Keratinocyte (primary cell): Measurements from ENCODE around the gene CA4. TPM values are rescaled to one million over a fixed set of nuclear protein-coding genes. Genes with fewer than 3 reads are reported as not detected.

ENCODE experiments used
- DNase-seq: peaks from one replicate; pipeline ENCODE4 v3.0.0-alpha.2; 2011; ENCODE audit warnings: low read depth, missing footprints, low spot score
- FAIRE-seq: peaks from 2 replicates; lab custom pipeline; 2011; peaks lifted over from hg19 to GRCh38; lab: Jason Lieb, UNC
- H2AFZ ChIP-seq: 2 replicates; pipeline ENCODE4 v1.6.0; 2012; ENCODE audit warnings: low read length, control low read depth, inconsistent platforms; ENCODE audit not compliant: control insufficient read depth
- H3K27ac ChIP-seq: 2 replicates; pipeline ENCODE4 v1.5.1; 2011; ENCODE audit warnings: low read length; ENCODE audit not compliant: control insufficient read depth, insufficient read depth
- H3K27me3 ChIP-seq: 3 replicates; pipeline ENCODE4 v1.6.0; 2011; ENCODE audit warnings: low read length; ENCODE audit not compliant: control insufficient read depth, insufficient read depth; ENCODE audit errors: extremely low read depth
- H3K36me3 ChIP-seq, 2 experiments: 2 replicates in 1 of 2; 3 replicates in 1 of 2; pipeline ENCODE4 v1.5.1; 2011; ENCODE audit warnings: low read length in 2 of 2, mild to moderate bottlenecking in 1 of 2; ENCODE audit not compliant: control insufficient read depth in 2 of 2, insufficient read depth in 2 of 2; ENCODE audit errors: extremely low read depth in 1 of 2
- H3K4me1 ChIP-seq: 3 replicates; pipeline ENCODE4 v1.5.1; 2011; ENCODE audit warnings: low read length; ENCODE audit not compliant: control insufficient read depth, insufficient read depth; ENCODE audit errors: extremely low read depth
- H3K4me2 ChIP-seq: 3 replicates; pipeline ENCODE4 v1.6.0; 2011; ENCODE audit warnings: low read depth, low read length; ENCODE audit not compliant: control insufficient read depth, insufficient read depth; ENCODE audit errors: extremely low read depth
- H3K4me3 ChIP-seq, 3 experiments: fragments of 200-600 bp in 1 of 3; sonication (generic) in 1 of 3; 2 replicates in 2 of 3; 3 replicates in 1 of 3; pipeline ENCODE4 v1.5.1; 2011 to 2016; ENCODE audit warnings: low read length in 3 of 3, mild to moderate bottlenecking in 3 of 3, control low read depth in 2 of 3, inconsistent platforms in 1 of 3, low read depth in 1 of 3, mixed read lengths in 1 of 3, mixed run types in 1 of 3, moderate library complexity in 1 of 3; ENCODE audit not compliant: control insufficient read depth in 2 of 3, insufficient read depth in 2 of 3; ENCODE audit errors: extremely low read depth in 1 of 3
- H3K79me2 ChIP-seq: 2 replicates; pipeline ENCODE4 v1.6.0; 2012; ENCODE audit warnings: low read length; ENCODE audit not compliant: control insufficient read depth, insufficient read depth
- H3K9ac ChIP-seq: 3 replicates; pipeline ENCODE4 v1.6.0; 2011; ENCODE audit warnings: low read length; ENCODE audit not compliant: control insufficient read depth, insufficient read depth; ENCODE audit errors: extremely low read depth
- H3K9me1 ChIP-seq: 3 replicates; pipeline ENCODE4 v1.6.0; 2011; ENCODE audit warnings: low read length; ENCODE audit not compliant: control insufficient read depth, insufficient read depth; ENCODE audit errors: extremely low read depth
- H3K9me3 ChIP-seq: 2 replicates; pipeline ENCODE4 v1.5.1; 2012; ENCODE audit warnings: low read depth, low read length; ENCODE audit not compliant: control insufficient read depth
- H4K20me1 ChIP-seq: 3 replicates; pipeline ENCODE4 v1.6.0; 2011; ENCODE audit warnings: low read length; ENCODE audit not compliant: control insufficient read depth, insufficient read depth; ENCODE audit errors: extremely low read depth
- CTCF ChIP-seq, 3 experiments: IDR thresholded peaks in 1 of 3; conservative IDR thresholded peaks in 1 of 3; optimal IDR thresholded peaks in 1 of 3; 2 replicates in 2 of 3; 3 replicates in 1 of 3; pipeline versions ENCODE3 to v1.5.1; 2011; ENCODE audit warnings: low read length in 3 of 3, mild to moderate bottlenecking in 3 of 3, moderate library complexity in 2 of 3, control low read depth in 1 of 3, inconsistent platforms in 1 of 3; ENCODE audit not compliant: insufficient read depth in 2 of 3; ENCODE audit errors: extremely low read depth in 1 of 3
- EZH2 ChIP-seq: IDR thresholded peaks from one replicate; pipeline ENCODE4 v1.6.1; 2012; ENCODE audit warnings: inconsistent platforms, mild to moderate bottlenecking, low read length, moderate library complexity
- dilution Hi-C: fragments of 300-500 bp; cut with MboI; formaldehyde crosslinking; loops from one replicate; pipeline ENCODE4 v1.7.0; 2020; ENCODE audit warnings: low sequenced_read_pairs; ENCODE audit not compliant: extremely low pct_ligation_motif_present
- polyA plus RNA-seq, 5 experiments: library from polyadenylated mRNA; depleted of rRNA in 3 of 5; stranded (reverse) in 3 of 5; stranded (forward) in 1 of 5; unstranded in 1 of 5; fragments of >200 nt; gene quantifications; 1 replicate in 1 of 5; 2 replicates in 3 of 5; 3 replicates in 1 of 5; pipeline versions ENCODE4 v1.2.1 to v1.2.3, GENCODE V29; 2011 to 2012; ENCODE audit warnings: missing spikeins in 2 of 5, low read depth in 1 of 5, low replicate concordance in 1 of 5

The CA4 gene
- polyA plus RNA-seq, 1 donor (not counting 4 experiments of a cell fraction or from before 2014, with no cell fraction given), result not detected

GRCh38 chr17:60169921-60170817 lies 20.4 kb downstream of the CA4 start:
- H3K79me2 ChIP-seq, result no peaks in the 10 kb centered on the region
- dilution Hi-C loops, result no loop called here
- FAIRE-seq, result no peak
- DNase-seq, result no peak
- H3K4me1 ChIP-seq, result peaks cover 7% of the 10 kb centered on the region
- no peaks in the 10 kb centered on the region for H3K36me3 ChIP-seq
- H2AFZ ChIP-seq, result no peak overlapping the region
- no peak overlapping the region for H3K4me2 ChIP-seq
- H3K9me1 ChIP-seq, result no peaks in the 10 kb centered on the region
- no peaks in the 10 kb centered on the region for H3K9me3 ChIP-seq
- H3K27ac ChIP-seq, result no peak overlapping the region
- H3K4me3 ChIP-seq, result no peak overlapping the region
- H4K20me1 ChIP-seq, result peaks cover 4% of the 10 kb centered on the region
- TF ChIP-seq CTCF (optimal IDR thresholded peaks at IDR 0.05 in 1 of 3, IDR thresholded peaks at IDR 0.05 in 1 of 3, conservative IDR thresholded peaks at IDR 0.05 in 1 of 3; ENCODE audit: extremely low read depth in 1 of 3, insufficient read depth in 2 of 3, low read length in 3 of 3) (no peak), EZH2 (no peak)
- no peaks in the 10 kb centered on the region for H3K27me3 ChIP-seq
- H3K9ac ChIP-seq, result no peak overlapping the region

- no peak for FAIRE-seq
These were observed 21.3 kb downstream of the CA4 start for GRCh38 chr17:60170835-60171752.

More at GRCh38 chr17:60170835-60171752, 21.3 kb downstream of the CA4 start:
- Histone ChIP-seq H3K9me1 (no peaks in the 10 kb centered on the region), H4K20me1 (peaks cover 4% of the 10 kb centered on the region), H3K9ac (no peak overlapping the region), H3K79me2 (no peaks in the 10 kb centered on the region), H3K36me3 (no peaks in the 10 kb centered on the region), H3K4me2 (no peak overlapping the region), H3K4me1 (peaks cover 7% of the 10 kb centered on the region), H2AFZ (no peak overlapping the region), H3K9me3 (no peaks in the 10 kb centered on the region), H3K4me3 (no peak overlapping the region), H3K27me3 (no peaks in the 10 kb centered on the region), H3K27ac (no peak overlapping the region)
- DNase-seq, result no peak
- TF ChIP-seq CTCF (optimal IDR thresholded peaks at IDR 0.05 in 1 of 3, IDR thresholded peaks at IDR 0.05 in 1 of 3, conservative IDR thresholded peaks at IDR 0.05 in 1 of 3; ENCODE audit: extremely low read depth in 1 of 3, insufficient read depth in 2 of 3, low read length in 3 of 3), result no peak
- no peak for TF ChIP-seq EZH2
- dilution Hi-C loops, result no loop called here
